ENCODE results near the gene PLEK2.
"Not testable (repeated sequence)": the region's sequence is repeated elsewhere in the genome, so short reads cannot be mapped to it uniquely, and the experiment has no call there.

The PLEK2 gene

DNA sequence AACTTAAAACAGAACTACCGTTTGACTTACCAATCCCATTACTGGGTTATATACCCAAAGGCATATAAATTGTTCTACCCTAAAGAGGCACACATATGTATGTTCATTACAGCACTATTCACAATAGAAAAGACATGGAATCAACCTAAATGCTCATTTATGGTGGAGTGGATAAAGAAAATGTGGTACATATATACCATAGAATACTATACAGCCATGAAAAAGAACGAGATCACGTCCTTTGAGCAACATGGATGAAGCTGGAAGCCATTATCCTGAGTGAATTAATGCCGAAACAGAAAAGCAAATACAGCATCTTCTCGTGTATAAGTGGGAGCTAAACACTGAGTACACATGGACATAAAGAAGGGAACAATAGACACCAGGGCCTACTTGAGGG is 44.8 kb upstream of the PLEK2 start:
- Histone ChIP-seq H3K4me3 (IDR thresholded peaks at IDR 0.05; ENCODE audit: insufficient read depth, low read depth, low read length) (no peak overlapping the region), H3K4me1 (ENCODE audit: low read depth, poor library complexity, severe bottlenecking) (no peaks in the 10 kb centered on the region), H3K4me2 (no peak overlapping the region), H3K27ac (no peak overlapping the region), H3K9ac (no peak overlapping the region), H4K20me1 (ENCODE audit: insufficient read depth) (no peaks in the 10 kb centered on the region), H3K27me3 (ENCODE audit: insufficient read depth, low read depth) (no peaks in the 10 kb centered on the region), H3K36me3 (ENCODE audit: insufficient read depth) (no peaks in the 10 kb centered on the region), H3K79me2 (ENCODE audit: insufficient read depth, low read depth) (no peaks in the 10 kb centered on the region), H2AFZ (ENCODE audit: low read depth) (no peak overlapping the region)
- no peak for TF ChIP-seq CTCF (conservative IDR thresholded peaks at IDR 0.05; ENCODE audit: low read depth, low read length)

DNA sequence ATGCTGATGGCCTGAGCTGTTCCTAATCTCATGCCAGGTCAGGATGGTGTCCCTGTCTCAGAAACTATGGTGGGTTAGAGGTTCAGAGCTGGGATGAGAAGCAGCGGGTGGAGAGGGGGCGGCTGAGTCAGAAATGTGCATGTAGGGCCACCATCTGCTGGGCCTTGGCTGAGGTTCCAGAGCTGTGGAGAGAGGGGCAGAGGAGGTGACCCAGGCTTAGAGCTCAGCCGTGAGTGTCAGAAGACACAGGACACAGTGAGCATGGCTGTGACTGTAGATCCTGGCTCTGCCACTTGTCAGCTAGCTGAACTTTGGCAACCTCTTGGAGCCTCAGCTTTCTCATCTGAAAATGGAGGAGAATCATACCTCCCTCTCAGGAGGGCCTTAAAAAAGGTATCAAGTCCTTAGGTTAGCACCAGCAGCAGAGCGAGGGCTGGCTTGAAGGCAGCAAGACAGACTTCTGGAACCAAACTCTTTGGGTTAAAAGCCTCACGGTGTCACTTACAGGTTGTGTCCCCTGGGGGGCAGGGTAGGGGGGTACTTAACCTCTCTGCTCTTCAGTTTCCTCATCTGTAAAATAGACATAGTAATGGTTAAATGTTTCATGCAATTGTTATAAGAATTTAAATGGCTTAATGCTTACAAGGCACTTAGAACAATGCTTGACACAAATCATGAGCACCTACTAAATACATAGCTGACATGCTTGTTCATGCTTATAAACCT is 41.8 kb upstream of the PLEK2 start:
- no peaks in the 10 kb centered on the region for H3K27me3 ChIP-seq (ENCODE audit: insufficient read depth, low read depth)
- H3K36me3 ChIP-seq (ENCODE audit: insufficient read depth): no peaks in the 10 kb centered on the region
- H2AFZ ChIP-seq (ENCODE audit: low read depth): no peak overlapping the region
- H4K20me1 ChIP-seq (ENCODE audit: insufficient read depth): no peaks in the 10 kb centered on the region
- TF ChIP-seq CTCF (conservative IDR thresholded peaks at IDR 0.05; ENCODE audit: low read depth, low read length): no peak
- H3K4me2 ChIP-seq: no peak overlapping the region
- no peak overlapping the region for H3K4me3 ChIP-seq (IDR thresholded peaks at IDR 0.05; ENCODE audit: insufficient read depth, low read depth, low read length)
- no peak overlapping the region for H3K27ac ChIP-seq
- H3K79me2 ChIP-seq (ENCODE audit: insufficient read depth, low read depth): no peaks in the 10 kb centered on the region
- no peaks in the 10 kb centered on the region for H3K4me1 ChIP-seq (ENCODE audit: low read depth, poor library complexity, severe bottlenecking)
- H3K9ac ChIP-seq: no peak overlapping the region

DNA sequence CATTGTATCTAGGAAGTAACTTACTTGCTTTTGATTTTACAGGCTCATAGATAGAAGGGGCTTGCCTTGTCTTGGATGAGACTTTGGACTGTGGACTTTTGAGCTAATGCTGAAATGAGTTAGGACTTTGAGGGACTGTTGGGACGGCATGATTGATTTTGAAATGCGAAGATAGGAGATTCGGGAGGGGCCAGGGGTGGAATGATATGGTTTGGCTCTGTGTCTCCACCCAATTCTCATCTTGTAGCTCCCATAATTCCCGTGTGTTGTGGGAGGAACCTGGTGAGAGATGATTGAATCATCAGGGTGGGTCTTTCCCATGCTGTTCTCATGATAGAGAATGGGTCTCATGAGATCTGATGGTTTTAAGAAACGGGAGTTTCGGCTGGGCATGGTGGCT is 39.7 kb upstream of the PLEK2 start:
- H3K9ac ChIP-seq; H3K27ac ChIP-seq; H2AFZ ChIP-seq (ENCODE audit: low read depth); H3K27me3 ChIP-seq (ENCODE audit: insufficient read depth, low read depth); H3K4me2 ChIP-seq; H3K79me2 ChIP-seq (ENCODE audit: insufficient read depth, low read depth); H4K20me1 ChIP-seq (ENCODE audit: insufficient read depth); H3K4me3 ChIP-seq (IDR thresholded peaks at IDR 0.05; ENCODE audit: insufficient read depth, low read depth, low read length); H3K4me1 ChIP-seq (ENCODE audit: low read depth, poor library complexity, severe bottlenecking); H3K36me3 ChIP-seq (ENCODE audit: insufficient read depth): not testable (repeated sequence)

DNA sequence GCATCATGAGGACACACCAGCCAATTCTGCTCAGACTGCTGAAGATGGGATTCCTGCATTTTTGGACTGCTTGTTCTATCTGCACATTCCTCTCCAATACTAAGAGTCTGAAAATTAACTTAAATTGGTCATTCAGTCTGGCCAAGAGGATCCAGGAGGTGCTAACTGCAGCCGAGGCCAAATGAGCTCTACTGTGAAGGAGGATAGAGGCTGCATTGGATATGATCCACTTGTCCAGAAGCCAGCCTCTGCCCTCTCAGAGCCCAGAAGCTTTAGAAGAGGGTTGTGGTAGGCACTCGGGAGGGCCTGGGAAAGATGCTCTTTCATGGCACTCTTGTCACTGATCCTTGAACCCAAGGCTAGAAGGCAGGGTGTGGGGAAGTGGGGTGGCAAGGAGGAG is 37.1 kb upstream of the PLEK2 start:
- Histone ChIP-seq H3K79me2 (ENCODE audit: insufficient read depth, low read depth) (no peaks in the 10 kb centered on the region), H3K36me3 (ENCODE audit: insufficient read depth) (no peaks in the 10 kb centered on the region), H3K27ac (no peak overlapping the region), H3K4me1 (ENCODE audit: low read depth, poor library complexity, severe bottlenecking) (no peaks in the 10 kb centered on the region), H3K27me3 (ENCODE audit: insufficient read depth, low read depth) (no peaks in the 10 kb centered on the region), H2AFZ (ENCODE audit: low read depth) (no peak overlapping the region), H3K4me3 (IDR thresholded peaks at IDR 0.05; ENCODE audit: insufficient read depth, low read depth, low read length) (no peak overlapping the region), H3K9ac (no peak overlapping the region), H3K4me2 (no peak overlapping the region), H4K20me1 (ENCODE audit: insufficient read depth) (no peaks in the 10 kb centered on the region)
- no peak for TF ChIP-seq CTCF (conservative IDR thresholded peaks at IDR 0.05; ENCODE audit: low read depth, low read length)

DNA sequence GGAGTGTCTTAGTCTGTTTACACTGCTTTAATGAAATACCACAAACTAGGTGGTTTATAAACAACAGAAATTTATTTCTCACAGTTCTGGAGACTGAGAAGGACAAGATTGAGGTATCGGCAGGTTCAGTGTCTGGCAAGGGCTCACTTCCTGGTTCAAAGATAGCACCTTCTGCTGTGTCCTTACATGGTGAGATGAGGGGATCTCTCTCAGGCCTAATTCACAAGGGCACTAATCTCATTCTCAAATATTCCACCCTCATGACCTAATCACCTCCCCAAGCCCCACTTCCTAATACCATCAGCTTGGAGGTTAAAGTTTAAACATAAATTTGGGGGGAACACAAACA is 35.0 kb upstream of the PLEK2 start:
- Histone ChIP-seq H2AFZ (ENCODE audit: low read depth) (no peak overlapping the region), H3K27ac (no peak overlapping the region)
- TF ChIP-seq CTCF (conservative IDR thresholded peaks at IDR 0.05; ENCODE audit: low read depth, low read length): no peak

More for the DNA sequence above, 35.0 kb upstream of the PLEK2 start:
- no peaks in the 10 kb centered on the region for H3K36me3 ChIP-seq (ENCODE audit: insufficient read depth)
- H3K4me3 ChIP-seq (IDR thresholded peaks at IDR 0.05; ENCODE audit: insufficient read depth, low read depth, low read length): no peak overlapping the region
- no peaks in the 10 kb centered on the region for H3K27me3 ChIP-seq (ENCODE audit: insufficient read depth, low read depth)
- H3K4me1 ChIP-seq (ENCODE audit: low read depth, poor library complexity, severe bottlenecking): no peaks in the 10 kb centered on the region
- no peaks in the 10 kb centered on the region for H3K79me2 ChIP-seq (ENCODE audit: insufficient read depth, low read depth)
- no peaks in the 10 kb centered on the region for H4K20me1 ChIP-seq (ENCODE audit: insufficient read depth)
- H3K4me2 ChIP-seq: no peak overlapping the region
- no peak overlapping the region for H3K9ac ChIP-seq

Data from KMS-11 (cell line).